Thyroid gland (tissue), 4 donors: ENCODE results near the gene ACVR1B. TPM values are rescaled to one million over a fixed set of nuclear protein-coding genes. Genes with fewer than 3 reads are reported as not detected.
A peak's percentile ranks its signal among the peaks of the same experiment; 100 is the strongest.

Experiments used
- DNase-seq, 2 donors: peaks; one replicate each; pipeline ENCODE4 v3.0.0-alpha.2; 2019
- H3K27ac ChIP-seq, 3 donors: fragments of 200-600 bp; sonication (generic); 1 replicate in 2 of 3; 2 replicates in 1 of 3; pipeline ENCODE4 v1.5.1; 2016 to 2019; ENCODE audit warnings: mild to moderate bottlenecking in 1 of 3, moderate library complexity in 1 of 3
- H3K27me3 ChIP-seq: fragments of 200-600 bp; sonication (generic); one replicate; pipeline ENCODE4 v1.5.1; 2019
- H3K36me3 ChIP-seq, 2 donors: fragments of 200-600 bp; sonication (generic); one replicate each; pipeline ENCODE4 v1.5.1; 2016 to 2019
- H3K4me1 ChIP-seq, 2 donors: fragments of 200-600 bp; sonication (generic); one replicate each; pipeline ENCODE4 v1.5.1; 2017 to 2019
- H3K4me3 ChIP-seq, 3 donors: fragments of 200-600 bp; sonication (generic); replicated peaks in 1 of 3; 1 replicate in 2 of 3; 2 replicates in 1 of 3; pipeline ENCODE4 v1.5.1; 2016; ENCODE audit warnings: mild to moderate bottlenecking in 1 of 3
- H3K9me3 ChIP-seq: fragments of 200-600 bp; sonication (generic); one replicate; pipeline ENCODE4 v1.5.1; 2017
- CTCF ChIP-seq, 6 experiments: fragments of 200-600 bp in 3 of 6; fragments of 450-650 bp in 3 of 6; sonication (generic) in 3 of 6; IDR thresholded peaks; one replicate each; pipeline ENCODE4 v1.5.1; 2016 to 2019; ENCODE audit warnings: antibody characterized with exemption in 6 of 6, mild to moderate bottlenecking in 2 of 6, inconsistent platforms in 1 of 6, moderate library complexity in 1 of 6
- POLR2A ChIP-seq, 2 donors: fragments of 450-650 bp; IDR thresholded peaks; one replicate each; pipeline ENCODE4 v1.6.1; 2017; ENCODE audit warnings: antibody characterized with exemption in 2 of 2, mild to moderate bottlenecking in 2 of 2, moderate library complexity in 1 of 2
- WGBS, 2 donors: methylation state at CpG; one replicate each; pipeline ENCODE4 v1.1.5; 2017; 5-methylcytosine and 5-hydroxymethylcytosine counted together
- intact Hi-C: fragments of 100-400 bp; cut with DNase I; formaldehyde crosslinking; loops from one replicate; pipeline ENCODE4 v1.15.1; 2023
- total RNA-seq, 4 donors: library from RNA; depleted of rRNA; stranded (reverse); fragments of >200 nt; gene quantifications; one replicate each; pipeline ENCODE4 v1.2.3, GENCODE V29; 2016

Gene ACVR1B
- total RNA-seq, 4 donors from 2014 or later: 13.7 to 19.9 (median 19.2) TPM

DNA sequence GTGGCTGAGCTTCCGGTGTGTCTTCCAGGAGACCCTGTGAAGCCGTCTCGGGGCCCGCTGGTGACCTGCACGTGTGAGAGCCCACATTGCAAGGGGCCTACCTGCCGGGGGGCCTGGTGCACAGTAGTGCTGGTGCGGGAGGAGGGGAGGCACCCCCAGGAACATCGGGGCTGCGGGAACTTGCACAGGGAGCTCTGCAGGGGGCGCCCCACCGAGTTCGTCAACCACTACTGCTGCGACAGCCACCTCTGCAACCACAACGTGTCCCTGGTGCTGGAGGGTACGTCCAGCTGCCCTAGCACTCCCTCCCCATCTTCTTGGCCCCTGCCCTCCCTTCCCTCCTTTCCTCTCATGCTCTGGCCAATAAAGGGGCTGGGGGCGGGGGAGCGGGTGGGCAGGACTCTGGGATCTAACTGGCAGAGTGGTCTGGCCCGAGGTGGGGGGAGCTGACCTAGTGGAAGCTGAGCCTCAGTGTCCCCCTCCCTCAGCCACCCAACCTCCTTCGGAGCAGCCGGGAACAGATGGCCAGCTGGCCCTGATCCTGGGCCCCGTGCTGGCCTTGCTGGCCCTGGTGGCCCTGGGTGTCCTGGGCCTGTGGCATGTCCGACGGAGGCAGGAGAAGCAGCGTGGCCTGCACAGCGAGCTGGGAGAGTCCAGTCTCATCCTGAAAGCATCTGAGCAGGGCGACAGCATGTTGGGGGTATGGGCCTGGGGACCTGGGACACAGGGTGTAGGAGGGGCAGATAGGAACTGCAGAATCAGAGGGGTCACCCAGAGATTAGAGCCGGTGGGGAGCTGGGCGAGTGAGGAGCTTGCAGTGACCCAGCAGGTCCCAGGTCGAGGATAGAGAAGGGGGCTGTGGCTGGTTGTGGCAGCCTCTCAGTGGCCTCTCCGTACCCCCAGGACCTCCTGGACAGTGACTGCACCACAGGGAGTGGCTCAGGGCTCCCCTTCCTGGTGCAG lies 38.1 kb upstream of the ACVR1B start:
- Histone ChIP-seq H3K36me3 (peaks cover 0 to 3% of the 10 kb centered on the region in 2 donors), H3K4me3 (peak overlapping the region in 1 of 3 donors; percentile 9), H3K27me3 (no peaks in the 10 kb centered on the region), H3K9me3 (no peaks in the 10 kb centered on the region), H3K27ac (peak overlapping the region in 2 of 3 donors; percentile 38 to 69), H3K4me1 (peaks cover 15 to 35% of the 10 kb centered on the region in 2 donors)
- TF ChIP-seq POLR2A (IDR thresholded peaks at IDR 0.05) (no peak), CTCF (IDR thresholded peaks at IDR 0.05) (no peak)
- 76 to 78% methylated on average over 27 to 29 of the region's 30 CpGs for WGBS, 2 donors
- intact Hi-C loops: no loop called here
- no peak for DNase-seq

GRCh38 chr12:51914034-51914923 lies 37.2 kb upstream of the ACVR1B start:
- intact Hi-C loops: no loop called here
- no peaks in the 10 kb centered on the region for H3K9me3 ChIP-seq
- peak; percentile 61 to 63 for DNase-seq
- TF ChIP-seq CTCF (IDR thresholded peaks at IDR 0.05): no peak
- TF ChIP-seq POLR2A (IDR thresholded peaks at IDR 0.05): no peak
- WGBS, 2 donors: 57 to 65% methylated on average over 16 to 17 of the region's 17 CpGs
- H3K27ac ChIP-seq: no peak overlapping the region
- peaks cover 0 to 3% of the 10 kb centered on the region in 2 donors for H3K36me3 ChIP-seq
- no peaks in the 10 kb centered on the region for H3K27me3 ChIP-seq
- H3K4me1 ChIP-seq: peaks cover 15 to 35% of the 10 kb centered on the region in 2 donors
- no peak overlapping the region for H3K4me3 ChIP-seq

DNA sequence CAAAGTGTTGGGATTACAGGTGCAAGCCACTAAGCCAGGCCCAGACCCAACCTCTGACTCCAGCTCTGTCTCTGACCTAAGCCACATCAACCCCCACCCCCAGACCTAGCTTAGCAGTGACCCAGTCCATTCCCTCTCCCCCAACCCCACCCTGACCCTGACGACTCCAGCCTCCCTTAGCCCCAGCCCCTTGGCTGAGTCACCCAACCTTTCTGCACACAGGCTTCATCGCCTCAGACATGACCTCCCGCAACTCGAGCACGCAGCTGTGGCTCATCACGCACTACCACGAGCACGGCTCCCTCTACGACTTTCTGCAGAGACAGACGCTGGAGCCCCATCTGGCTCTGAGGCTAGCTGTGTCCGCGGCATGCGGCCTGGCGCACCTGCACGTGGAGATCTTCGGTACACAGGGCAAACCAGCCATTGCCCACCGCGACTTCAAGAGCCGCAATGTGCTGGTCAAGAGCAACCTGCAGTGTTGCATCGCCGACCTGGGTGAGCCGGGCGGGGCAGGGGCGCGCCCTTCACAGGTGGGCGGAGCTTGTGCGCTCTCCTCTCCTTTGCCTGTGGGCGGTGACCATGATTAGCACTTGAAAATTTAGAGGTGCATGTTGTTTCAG lies 36.4 kb upstream of the ACVR1B start:
- Histone ChIP-seq H3K4me1 (peaks cover 15 to 35% of the 10 kb centered on the region in 2 donors), H3K9me3 (no peaks in the 10 kb centered on the region), H3K4me3 (no peak overlapping the region), H3K27ac (no peak overlapping the region), H3K27me3 (no peaks in the 10 kb centered on the region), H3K36me3 (peaks cover 0 to 3% of the 10 kb centered on the region in 2 donors)
- TF ChIP-seq POLR2A (IDR thresholded peaks at IDR 0.05): no peak
- no peak for TF ChIP-seq CTCF (IDR thresholded peaks at IDR 0.05)
- intact Hi-C loops: no loop called here
- WGBS, 2 donors: 80 to 81% methylated on average over 15 to 19 of the region's 28 CpGs
- DNase-seq: no peak

DNA sequence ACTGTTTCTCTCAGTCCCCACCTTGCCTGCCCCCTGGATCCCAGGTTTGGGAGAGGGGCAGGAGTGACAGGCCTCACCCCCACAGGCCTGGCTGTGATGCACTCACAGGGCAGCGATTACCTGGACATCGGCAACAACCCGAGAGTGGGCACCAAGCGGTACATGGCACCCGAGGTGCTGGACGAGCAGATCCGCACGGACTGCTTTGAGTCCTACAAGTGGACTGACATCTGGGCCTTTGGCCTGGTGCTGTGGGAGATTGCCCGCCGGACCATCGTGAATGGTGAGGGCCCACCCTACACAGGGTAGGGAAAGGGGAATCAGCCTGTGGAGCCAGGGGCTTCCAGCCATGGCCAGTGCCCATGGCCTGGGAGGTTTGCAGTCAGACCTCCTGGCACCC lies 35.5 kb upstream of the ACVR1B start:
- Histone ChIP-seq H3K36me3 (peaks cover 0 to 3% of the 10 kb centered on the region in 2 donors), H3K4me1 (peaks cover 10 to 29% of the 10 kb centered on the region in 2 donors), H3K27me3 (no peaks in the 10 kb centered on the region), H3K27ac (no peak overlapping the region), H3K9me3 (no peaks in the 10 kb centered on the region), H3K4me3 (no peak overlapping the region)
- no peak for DNase-seq
- intact Hi-C loops: no loop called here
- no peak for TF ChIP-seq POLR2A (IDR thresholded peaks at IDR 0.05)
- no peak for TF ChIP-seq CTCF (IDR thresholded peaks at IDR 0.05)
- 96 to 97% methylated on average over 10 to 11 of the region's 11 CpGs for WGBS, 2 donors
